GM06990 (cell line): Measurements from ENCODE around the gene ROBO1.

Source experiments
- DNase-seq: peaks from one replicate; pipeline ENCODE4 v3.0.0-alpha.2; 2011; ENCODE audit not compliant: insufficient read length; ENCODE audit errors: extremely low read depth
- H3K27me3 ChIP-seq: replicated peaks from 2 replicates; pipeline ENCODE4 v1.6.0; 2011; ENCODE audit warnings: low read length; ENCODE audit not compliant: control insufficient read depth, insufficient read depth
- H3K36me3 ChIP-seq: 2 replicates; pipeline ENCODE4 v1.5.1; 2011; ENCODE audit warnings: low read length; ENCODE audit not compliant: control insufficient read depth, insufficient read depth
- H3K4me3 ChIP-seq: replicated peaks from 2 replicates; pipeline ENCODE4 v1.5.1; 2011; ENCODE audit warnings: low read depth, mild to moderate bottlenecking, control low read depth, low read length
- CTCF ChIP-seq: IDR thresholded peaks from 2 replicates; pipeline ENCODE4 v1.5.1; 2011; ENCODE audit warnings: low read length, control low read depth, mild to moderate bottlenecking, inconsistent platforms; ENCODE audit not compliant: insufficient read depth, poor library complexity, severe bottlenecking

Gene ROBO1

GRCh38 chr3:78659386-78659987, 1108.3 kb downstream of the ROBO1 start:
- H3K36me3 ChIP-seq = peaks cover 2% of the 10 kb centered on the region; the same call in 1 of the 2 replicates
- H3K4me3 ChIP-seq = no peak overlapping the region
- H3K27me3 ChIP-seq = no peaks in the 10 kb centered on the region
- DNase-seq = no peak
- peak; percentile 37 for TF ChIP-seq CTCF

GRCh38 chr3:78647726-78648125, 1120.1 kb downstream of the ROBO1 start:
- no peaks in the 10 kb centered on the region for H3K36me3 ChIP-seq
- H3K27me3 ChIP-seq = no peaks in the 10 kb centered on the region
- TF ChIP-seq CTCF = no peak
- no peak for DNase-seq
- H3K4me3 ChIP-seq = no peak overlapping the region

- peak; percentile 70 for TF ChIP-seq CTCF
- no peaks in the 10 kb centered on the region for H3K36me3 ChIP-seq
- H3K27me3 ChIP-seq = no peaks in the 10 kb centered on the region
- no peak for DNase-seq
- no peak overlapping the region for H3K4me3 ChIP-seq
Measured at GRCh38 chr3:78645628-78646310, 1122.0 kb downstream of the ROBO1 start.

DNA sequence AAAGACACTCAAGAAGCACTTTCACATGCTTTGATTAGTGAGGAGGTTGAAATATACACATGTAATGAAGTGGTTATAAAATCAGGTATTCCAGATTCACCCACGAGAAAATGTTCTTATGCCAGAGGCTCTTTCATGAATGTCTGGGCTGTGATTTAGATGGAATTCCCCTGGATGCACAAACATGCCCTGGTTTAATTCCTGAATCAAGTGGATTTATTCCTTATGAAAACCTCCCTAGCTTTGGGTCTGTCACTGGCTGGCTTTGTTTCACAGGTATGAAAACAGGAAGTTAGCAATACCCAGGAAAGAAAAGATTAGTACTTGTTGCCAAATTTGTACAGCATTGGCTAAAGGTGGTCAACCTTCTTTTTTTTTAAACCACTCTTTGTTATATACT, 1123.0 kb downstream of the ROBO1 start:
- Histone ChIP-seq H3K36me3 (no peaks in the 10 kb centered on the region), H3K27me3 (no peaks in the 10 kb centered on the region), H3K4me3 (no peak overlapping the region)
- no peak for TF ChIP-seq CTCF
- no peak for DNase-seq

- no peak for TF ChIP-seq CTCF
- H3K27me3 ChIP-seq = no peaks in the 10 kb centered on the region
- no peak overlapping the region for H3K4me3 ChIP-seq
Measured at GRCh38 chr3:78642226-78643035, 1125.4 kb downstream of the ROBO1 start.

More at GRCh38 chr3:78642226-78643035, 1125.4 kb downstream of the ROBO1 start:
- no peak for DNase-seq
- no peaks in the 10 kb centered on the region for H3K36me3 ChIP-seq
